Progenitor cell of endocrine pancreas (in vitro differentiated cells): ENCODE measurements around the gene CAVIN2. TPM values are rescaled to one million over a fixed set of nuclear protein-coding genes. Genes with fewer than 3 reads are reported as not detected.

Experiments
- DNase-seq: peaks from one replicate; pipeline ENCODE4 v3.0.0; 2021; ENCODE audit warnings: low spot score; ENCODE audit not compliant: unreplicated experiment
- H3K27ac Mint-ChIP-seq: 2 replicates; pipeline ENCODE4 v1.8.0; 2021; ENCODE audit warnings: mild to moderate bottlenecking, moderate library complexity, mixed read lengths
- H3K27me3 Mint-ChIP-seq: 2 replicates; pipeline ENCODE4 v1.8.0; 2021; ENCODE audit warnings: mixed read lengths
- H3K36me3 Mint-ChIP-seq: 2 replicates; pipeline ENCODE4 v1.8.0; 2022; ENCODE audit warnings: mixed read lengths; ENCODE audit not compliant: insufficient read depth
- H3K4me1 Mint-ChIP-seq: 2 replicates; pipeline ENCODE4 v1.8.0; 2021; ENCODE audit warnings: low read depth, mixed read lengths
- H3K4me3 Mint-ChIP-seq: 2 replicates; pipeline ENCODE4 v1.8.0; 2021; ENCODE audit warnings: low read depth, mild to moderate bottlenecking, moderate library complexity, mixed read lengths
- H3K9me3 Mint-ChIP-seq: 2 replicates; pipeline ENCODE4 v1.8.0; 2021; ENCODE audit warnings: low read depth, mixed read lengths
- total RNA-seq: library from RNA; stranded (reverse); gene quantifications from 2 replicates; pipeline ENCODE4 v1.2.1, GENCODE V29; 2021
- TF ChIP-seq, protein P1 (sequence below): fragments of 200-600 bp; sonication (generic); IDR thresholded peaks from one replicate; pipeline ENCODE4 v1.5.0; 2021; ENCODE audit warnings: antibody characterized with exemption, mild to moderate bottlenecking; ENCODE audit not compliant: unreplicated experiment

CAVIN2 gene
- total RNA-seq, 1 donor from 2014 or later, result 0.17 TPM

DNA sequence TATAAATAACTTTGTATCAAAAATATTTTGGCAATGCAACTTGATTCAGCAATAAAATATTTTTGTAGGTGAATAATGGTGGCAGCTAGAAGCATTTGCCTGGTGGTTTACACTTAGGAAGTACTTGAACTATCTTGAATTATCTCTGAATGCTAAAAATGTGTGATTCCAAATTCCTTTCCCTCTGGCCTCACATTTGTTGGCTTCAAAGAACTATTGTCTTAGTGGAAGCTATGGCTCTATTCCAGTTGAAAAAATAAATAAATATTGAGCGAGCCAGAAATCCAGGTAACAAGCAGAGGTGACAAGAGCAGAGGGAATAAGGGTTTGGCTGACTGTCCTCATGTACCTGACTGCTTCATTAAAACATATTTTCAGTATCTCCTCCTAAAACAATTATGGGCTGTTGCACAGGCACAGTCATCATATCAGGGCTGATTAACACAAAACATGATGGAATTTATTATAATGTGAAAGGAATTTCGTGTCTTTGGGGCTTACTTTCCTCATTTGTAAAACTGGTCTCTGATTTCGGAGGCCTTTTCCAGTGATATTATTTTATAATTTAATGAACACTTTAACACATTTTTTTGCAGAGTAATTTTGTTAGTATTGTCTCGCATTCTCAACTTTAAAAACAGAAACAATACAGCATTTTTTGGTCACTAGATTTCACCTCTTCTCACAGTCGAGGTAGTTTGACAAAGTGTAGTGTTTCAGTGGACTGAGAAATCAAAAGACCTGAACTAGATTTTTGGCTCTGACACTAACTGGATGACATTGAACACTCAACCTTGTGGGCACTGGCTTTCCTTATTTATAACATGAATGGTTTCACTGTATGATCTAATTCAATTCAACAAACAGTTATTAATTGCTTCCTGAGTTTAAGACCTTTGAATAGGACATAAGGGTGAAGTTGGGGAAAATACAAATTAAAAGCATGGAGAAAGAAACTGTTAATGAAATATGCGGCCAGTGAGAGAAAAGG lies 7.8 kb upstream of the CAVIN2 start:
- Mint-ChIP-seq H3K4me1 (peaks cover 2% of the 10 kb centered on the region), H3K27ac (no peak overlapping the region), H3K4me3 (no peak overlapping the region), H3K9me3 (no peaks in the 10 kb centered on the region), H3K36me3 (no peaks in the 10 kb centered on the region), H3K27me3 (no peaks in the 10 kb centered on the region)
- TF ChIP-seq, protein P1, sequence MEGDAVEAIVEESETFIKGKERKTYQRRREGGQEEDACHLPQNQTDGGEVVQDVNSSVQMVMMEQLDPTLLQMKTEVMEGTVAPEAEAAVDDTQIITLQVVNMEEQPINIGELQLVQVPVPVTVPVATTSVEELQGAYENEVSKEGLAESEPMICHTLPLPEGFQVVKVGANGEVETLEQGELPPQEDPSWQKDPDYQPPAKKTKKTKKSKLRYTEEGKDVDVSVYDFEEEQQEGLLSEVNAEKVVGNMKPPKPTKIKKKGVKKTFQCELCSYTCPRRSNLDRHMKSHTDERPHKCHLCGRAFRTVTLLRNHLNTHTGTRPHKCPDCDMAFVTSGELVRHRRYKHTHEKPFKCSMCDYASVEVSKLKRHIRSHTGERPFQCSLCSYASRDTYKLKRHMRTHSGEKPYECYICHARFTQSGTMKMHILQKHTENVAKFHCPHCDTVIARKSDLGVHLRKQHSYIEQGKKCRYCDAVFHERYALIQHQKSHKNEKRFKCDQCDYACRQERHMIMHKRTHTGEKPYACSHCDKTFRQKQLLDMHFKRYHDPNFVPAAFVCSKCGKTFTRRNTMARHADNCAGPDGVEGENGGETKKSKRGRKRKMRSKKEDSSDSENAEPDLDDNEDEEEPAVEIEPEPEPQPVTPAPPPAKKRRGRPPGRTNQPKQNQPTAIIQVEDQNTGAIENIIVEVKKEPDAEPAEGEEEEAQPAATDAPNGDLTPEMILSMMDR, result no peak
- no peak for DNase-seq

DNA sequence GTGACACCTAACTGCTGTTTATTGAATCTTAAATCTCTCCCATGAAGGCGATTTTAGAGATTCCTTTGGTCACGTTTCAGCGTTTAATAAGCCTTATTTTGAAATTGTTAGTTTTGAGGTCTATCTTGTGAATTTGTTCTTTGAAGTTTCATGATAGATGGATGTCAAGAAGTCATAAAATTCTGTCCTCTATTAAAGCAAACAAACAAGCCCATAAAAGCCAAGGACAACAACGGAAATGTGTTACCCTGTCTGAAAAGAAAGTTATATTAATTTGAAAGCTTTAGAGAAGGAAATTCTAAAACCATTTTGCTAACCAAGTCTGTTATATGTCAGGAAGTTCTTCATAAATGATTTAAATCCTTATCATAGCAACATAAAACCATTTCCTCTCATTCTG lies 7.0 kb upstream of the CAVIN2 start:
- TF ChIP-seq, protein P1, result no peak
- Mint-ChIP-seq H3K9me3 (no peaks in the 10 kb centered on the region), H3K4me3 (no peak overlapping the region), H3K36me3 (no peaks in the 10 kb centered on the region), H3K27me3 (no peaks in the 10 kb centered on the region), H3K4me1 (peaks cover 2% of the 10 kb centered on the region), H3K27ac (no peak overlapping the region)
- DNase-seq, result no peak

DNA sequence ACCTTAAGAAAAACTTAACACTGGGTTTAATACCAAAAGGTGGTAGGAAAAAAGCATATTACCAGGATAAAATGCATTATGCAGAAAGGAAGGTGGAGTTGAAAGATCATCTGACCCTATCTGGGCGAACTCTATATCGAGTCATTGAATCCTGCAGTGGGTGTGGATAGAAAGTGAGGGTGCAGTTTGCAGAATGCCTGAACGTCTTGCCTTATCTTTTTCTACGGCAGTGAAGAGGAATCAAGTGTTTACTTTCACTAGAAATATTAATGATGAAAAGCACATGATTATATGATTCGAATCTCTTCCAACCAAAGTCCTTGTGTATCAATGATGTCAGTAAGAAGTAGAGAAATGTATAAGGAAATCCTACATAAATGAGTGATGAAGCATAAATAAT lies 4.3 kb upstream of the CAVIN2 start:
- no peaks in the 10 kb centered on the region for H3K36me3 Mint-ChIP-seq
- H3K4me1 Mint-ChIP-seq, result peaks cover 7% of the 10 kb centered on the region
- TF ChIP-seq, protein P1, result no peak
- no peak overlapping the region for H3K27ac Mint-ChIP-seq
- DNase-seq, result no peak
- no peaks in the 10 kb centered on the region for H3K9me3 Mint-ChIP-seq
- H3K4me3 Mint-ChIP-seq, result no peak overlapping the region
- no peaks in the 10 kb centered on the region for H3K27me3 Mint-ChIP-seq

DNA sequence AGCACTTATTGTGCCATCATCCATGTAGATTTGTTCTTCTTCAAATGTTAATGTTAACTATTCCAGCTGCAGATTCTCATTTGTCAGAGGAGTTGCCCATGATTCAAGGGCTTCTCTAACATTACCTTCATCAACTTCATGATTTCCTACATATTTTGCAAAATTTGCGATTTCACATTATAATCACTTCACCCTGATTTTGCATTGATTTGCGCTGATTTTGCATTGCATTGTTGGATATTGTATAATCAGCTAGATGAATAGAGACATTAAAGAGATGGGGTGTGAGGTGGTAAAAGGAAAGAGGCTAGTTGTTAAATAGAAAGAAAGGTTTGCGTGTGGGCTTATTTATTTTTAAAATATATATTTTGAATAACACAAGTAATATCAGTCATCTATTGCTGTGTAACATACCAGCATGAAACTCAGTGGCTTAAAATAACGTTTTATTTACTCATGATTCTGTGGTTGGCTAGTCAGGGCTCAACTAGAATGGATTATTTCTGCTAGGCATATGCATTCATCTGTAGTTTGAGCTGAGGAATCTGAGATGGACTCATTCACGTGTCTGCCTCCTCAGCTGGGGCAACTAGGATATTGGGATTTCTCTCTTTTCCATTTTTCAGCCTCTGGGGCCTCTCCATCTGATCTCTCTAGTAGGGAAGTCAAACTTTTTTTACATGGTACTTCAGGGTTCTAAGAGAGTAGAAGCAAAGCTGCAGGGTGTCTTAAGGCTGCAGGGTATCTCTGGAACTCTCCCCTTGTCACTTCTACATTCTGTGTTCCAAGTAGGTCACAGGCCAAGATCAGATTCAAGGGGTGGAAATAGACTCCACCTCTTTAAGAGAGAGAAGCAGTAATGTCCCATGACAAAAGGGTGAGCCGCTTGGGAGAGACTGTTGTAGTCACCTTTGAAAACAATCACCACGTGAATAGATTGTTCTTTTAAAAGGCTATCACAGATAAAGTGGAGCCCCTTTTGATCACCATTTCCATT lies 2.2 kb upstream of the CAVIN2 start:
- no peak for DNase-seq
- no peaks in the 10 kb centered on the region for H3K27me3 Mint-ChIP-seq
- H3K4me3 Mint-ChIP-seq, result no peak overlapping the region
- no peaks in the 10 kb centered on the region for H3K36me3 Mint-ChIP-seq
- TF ChIP-seq, protein P1, result no peak
- no peaks in the 10 kb centered on the region for H3K9me3 Mint-ChIP-seq
- peaks cover 16% of the 10 kb centered on the region for H3K4me1 Mint-ChIP-seq
- H3K27ac Mint-ChIP-seq, result no peak overlapping the region

DNA sequence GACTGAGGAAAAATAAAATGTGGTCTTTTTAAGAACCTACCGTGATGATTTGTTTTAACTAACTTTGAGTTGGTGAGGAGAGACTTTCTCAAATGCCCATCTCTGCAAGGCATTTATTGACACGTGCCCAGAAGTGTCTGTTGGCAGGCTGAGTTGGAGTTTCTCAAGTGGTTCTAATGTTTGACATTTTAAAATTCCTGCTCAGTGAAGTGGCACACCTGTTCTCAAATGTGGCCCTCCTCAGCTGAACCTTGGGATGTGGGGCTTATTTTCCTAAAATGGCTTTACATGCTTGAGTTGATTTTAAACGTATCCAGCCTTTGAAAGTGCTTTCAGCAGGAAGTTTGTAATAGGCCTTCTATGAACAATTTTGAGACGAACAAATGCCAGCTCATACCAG lies 876 bp upstream of the CAVIN2 start:
- H3K9me3 Mint-ChIP-seq, result no peaks in the 10 kb centered on the region
- no peaks in the 10 kb centered on the region for H3K27me3 Mint-ChIP-seq
- peaks cover 16% of the 10 kb centered on the region for H3K4me1 Mint-ChIP-seq
- H3K36me3 Mint-ChIP-seq, result no peaks in the 10 kb centered on the region
- TF ChIP-seq, protein P1, result no peak
- no peak overlapping the region for H3K27ac Mint-ChIP-seq
- DNase-seq, result no peak
- H3K4me3 Mint-ChIP-seq, result no peak overlapping the region
